Putamen (tissue), 1 donor: ENCODE measurements around the gene MPP3.

Source experiments
- DNase-seq: peaks from one replicate; pipeline ENCODE4 v3.0.0-alpha.2; 2016; ENCODE audit warnings: low spot score

The MPP3 gene

DNA sequence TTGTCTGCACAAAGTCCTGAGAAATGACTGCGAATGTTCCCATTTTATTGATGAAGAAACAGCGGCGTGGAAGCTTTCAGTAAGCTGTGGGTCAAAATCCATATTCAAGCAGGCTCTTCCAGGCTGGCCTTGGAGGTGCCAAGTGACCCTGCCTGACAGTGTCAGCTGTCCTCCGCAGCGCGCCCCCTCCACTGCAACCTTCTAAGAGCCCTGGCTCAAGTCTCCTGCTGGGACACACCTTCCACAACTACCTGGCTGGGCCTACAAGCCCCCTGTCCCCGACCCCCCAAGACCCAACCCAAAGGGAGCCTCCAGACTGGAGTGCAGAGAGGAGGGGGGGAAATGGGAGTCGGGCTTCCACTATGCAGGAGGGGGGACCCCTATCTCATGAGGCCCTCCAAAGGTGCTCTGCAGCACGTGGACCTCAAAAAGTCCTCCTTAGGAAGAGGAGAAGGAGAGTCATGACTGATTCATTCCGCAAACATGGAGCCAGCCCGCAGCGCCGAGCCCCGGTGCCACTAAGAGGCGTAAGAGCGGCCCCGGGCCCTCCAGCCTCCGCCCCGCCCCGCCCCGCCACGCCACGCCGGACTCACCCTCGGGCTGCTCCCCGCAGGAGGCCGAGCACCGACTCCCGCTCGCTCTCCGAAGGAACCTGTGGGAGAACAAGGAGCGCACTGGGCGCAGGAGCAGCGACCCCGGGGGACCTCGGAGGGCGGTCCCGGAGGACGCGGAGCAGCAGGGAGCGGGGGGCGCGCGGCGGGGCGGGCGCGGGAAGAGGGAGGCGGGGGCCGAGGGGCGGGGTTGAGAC lies 574 bp downstream of the MPP3 start:
- no peak for DNase-seq

DNA sequence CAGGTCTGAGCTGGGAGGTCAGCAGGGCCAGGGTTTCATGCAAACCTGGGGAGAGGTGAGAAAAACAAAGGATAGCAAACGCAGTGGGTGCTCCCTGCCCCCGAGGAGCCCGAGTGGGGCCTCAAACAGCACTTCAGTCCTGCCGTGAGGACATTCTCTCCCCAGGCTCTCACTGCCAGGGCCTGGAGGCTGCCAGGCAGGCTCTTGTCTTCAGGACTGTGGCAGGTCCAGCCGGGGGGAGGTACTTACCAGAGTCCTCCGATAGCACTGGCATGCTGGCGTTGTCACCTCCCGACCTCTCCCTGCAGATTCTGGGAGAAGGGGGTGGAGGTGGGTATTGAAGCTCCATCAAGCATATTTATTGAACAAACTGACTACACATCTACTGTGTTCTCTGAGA lies 1.3 kb downstream of the MPP3 start:
- no peak for DNase-seq

DNA sequence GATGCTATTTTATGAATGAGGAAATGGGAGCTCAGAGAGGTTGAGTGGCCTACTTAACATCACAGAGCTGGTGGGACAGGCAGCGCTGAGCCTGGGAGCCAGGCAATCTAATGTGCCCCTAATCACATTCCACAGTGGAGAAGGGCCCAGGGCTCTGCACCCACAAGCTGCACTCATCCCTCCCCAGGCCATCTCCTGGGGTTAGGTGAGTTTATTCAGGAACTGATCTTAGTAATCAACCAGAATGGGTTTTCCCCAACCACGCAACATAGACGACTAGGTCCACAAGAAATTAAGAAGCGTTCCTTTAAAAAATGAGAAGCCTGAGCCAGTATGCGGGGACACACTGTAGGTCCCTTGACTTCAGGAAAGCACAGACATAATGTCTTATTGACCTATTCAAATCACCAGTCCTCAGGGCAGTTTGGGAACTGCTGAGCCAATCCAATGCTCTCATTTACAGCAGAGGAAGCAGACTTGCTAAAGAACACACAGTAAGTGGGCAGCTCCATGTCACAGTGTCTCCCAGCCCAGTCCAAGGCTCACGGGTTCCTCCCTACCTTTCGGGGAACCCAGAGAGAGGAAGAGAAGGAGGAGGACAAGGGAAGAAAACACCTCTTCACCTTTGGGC lies 2.3 kb downstream of the MPP3 start:
- DNase-seq = no peak

DNA sequence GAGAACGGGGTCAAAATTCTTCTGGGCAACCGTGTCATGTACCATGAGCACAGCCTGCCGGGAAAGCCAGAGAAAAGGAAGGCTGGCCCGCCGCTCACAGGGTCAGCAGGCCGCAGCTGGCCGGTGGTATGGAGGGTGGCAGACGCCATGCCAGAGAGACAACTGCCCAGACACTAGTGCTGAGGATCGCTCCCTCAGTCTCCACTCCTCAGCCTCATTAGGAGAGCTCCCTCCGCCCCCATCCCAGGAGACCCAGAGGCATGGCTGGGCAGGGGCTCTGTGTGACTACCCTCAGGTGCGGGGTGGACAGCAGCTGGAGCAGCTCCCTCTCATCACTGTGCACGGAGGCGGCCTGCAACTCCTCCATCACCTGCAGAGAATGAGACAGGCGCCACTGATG lies 3.2 kb downstream of the MPP3 start:
- no peak for DNase-seq

DNA sequence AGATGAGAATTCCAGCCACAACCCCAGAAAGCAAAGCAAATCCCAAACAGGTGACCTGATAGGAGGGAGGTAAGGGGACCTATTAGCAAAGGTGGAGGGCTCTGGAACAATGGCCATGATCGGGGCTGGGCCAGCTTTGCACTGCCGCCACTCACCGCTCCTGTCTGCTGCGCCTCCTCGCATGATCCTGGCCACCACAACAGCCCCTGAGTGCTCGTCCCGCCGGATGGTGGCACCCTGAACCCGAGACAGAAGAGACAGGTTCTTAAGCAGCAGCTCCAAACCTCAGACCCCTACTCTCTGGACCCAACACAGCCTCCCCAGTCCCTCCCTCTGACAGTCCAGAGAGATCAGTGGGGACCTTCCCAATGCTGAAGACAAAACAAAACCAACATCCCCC lies 5.3 kb downstream of the MPP3 start:
- no peak for DNase-seq

DNA sequence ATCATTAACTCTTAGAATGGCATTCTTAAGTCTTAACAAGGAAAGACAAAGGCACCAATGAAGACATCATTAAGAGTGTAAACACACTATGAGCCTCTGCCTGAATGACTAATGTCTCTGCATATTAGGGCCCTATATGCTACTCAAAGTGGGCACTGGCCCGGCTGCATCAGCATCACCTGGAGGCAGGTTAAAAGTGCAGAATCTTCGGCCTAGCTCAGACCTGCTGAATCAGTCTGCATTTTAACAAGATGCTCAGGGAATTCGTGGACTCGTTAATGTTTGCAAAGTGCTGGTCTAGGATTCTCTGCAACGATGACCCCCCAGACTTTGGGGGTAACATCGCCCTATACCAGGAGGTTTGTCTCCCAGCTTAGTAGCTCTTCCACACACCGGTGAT lies 6.7 kb downstream of the MPP3 start:
- DNase-seq = no peak

DNA sequence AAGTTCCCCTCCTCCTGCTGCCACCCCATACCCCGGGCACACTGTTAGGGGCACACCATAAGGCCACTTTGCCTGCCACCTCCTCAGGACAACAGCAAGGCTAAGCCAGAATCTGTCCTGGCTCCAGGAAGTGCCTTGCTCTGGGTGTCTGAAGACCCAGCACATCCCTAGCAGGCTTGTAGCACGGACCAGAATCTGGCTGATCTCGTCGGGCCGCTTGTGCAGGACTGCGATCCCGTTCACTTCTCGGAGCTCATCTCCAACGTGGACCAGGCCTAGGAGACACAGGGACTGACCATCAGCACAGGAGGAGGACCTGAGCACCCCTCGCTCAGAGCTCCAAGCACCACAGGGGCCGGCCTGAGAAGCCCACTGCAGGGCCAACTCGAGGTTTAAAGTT lies 7.4 kb downstream of the MPP3 start:
- no peak for DNase-seq

DNA sequence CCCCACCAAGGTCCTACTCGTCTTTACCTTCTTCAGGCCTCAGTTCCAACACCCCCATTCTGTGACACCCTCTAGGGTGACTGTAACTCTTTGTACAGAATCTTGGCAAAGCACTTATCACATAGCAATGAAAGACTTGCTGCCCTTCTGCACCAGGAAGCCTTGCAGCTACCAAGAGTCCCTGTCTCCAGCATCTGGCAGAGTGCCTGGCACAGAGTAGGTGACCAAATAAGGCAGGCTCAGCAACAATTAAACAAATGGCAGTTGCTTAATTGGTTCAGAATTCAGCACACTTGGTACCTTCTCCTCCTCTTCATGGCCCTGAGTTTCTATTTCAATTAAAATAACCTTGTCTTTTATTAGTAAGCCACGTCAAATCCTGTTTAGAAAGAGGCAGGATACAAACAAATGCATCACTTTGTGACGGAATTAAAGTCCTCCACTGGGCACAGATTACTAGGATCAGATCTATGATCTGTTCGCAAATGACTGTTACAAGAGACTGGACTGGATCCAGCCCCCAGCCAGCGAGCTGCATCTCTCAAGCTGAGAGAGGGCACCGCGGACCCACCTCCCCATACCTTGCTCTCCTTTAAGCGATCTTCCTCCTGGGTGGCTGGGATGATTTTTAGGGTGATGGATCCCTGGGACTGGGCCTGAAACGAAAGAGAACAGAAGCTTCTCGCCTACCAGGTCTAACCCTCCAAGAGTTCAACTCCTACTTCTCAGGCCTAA lies 9.4 kb downstream of the MPP3 start:
- no peak for DNase-seq

DNA sequence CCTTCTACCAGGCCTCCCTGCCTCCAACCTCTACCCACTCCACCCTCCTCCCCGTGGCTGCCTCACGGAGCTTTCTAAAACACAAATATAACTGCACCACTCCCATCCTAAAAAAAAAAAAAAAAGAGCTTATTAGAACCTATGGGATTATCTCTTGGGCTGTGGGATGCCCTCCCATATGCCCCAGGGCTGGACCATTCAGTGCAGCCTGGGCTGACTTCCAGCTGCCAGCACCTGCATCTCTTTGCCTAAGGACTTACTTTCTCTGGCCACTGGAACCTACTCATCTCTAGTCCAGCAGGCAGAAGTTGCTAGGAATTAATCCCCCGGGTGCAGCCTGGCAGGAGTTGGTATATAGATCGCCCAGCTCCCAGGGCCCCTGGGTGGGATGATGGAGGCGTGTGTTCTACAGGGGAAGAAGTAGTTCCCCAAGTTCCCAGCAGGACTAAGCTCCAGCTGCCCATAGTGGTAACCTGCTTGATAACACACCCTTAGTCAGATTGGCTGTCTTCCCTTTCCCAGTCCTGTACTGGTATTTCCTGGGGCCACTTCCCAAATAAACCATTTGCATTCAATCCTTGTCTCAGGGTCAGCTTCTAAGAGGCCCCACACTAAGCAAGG lies 10.3 kb downstream of the MPP3 start:
- no peak for DNase-seq

DNA sequence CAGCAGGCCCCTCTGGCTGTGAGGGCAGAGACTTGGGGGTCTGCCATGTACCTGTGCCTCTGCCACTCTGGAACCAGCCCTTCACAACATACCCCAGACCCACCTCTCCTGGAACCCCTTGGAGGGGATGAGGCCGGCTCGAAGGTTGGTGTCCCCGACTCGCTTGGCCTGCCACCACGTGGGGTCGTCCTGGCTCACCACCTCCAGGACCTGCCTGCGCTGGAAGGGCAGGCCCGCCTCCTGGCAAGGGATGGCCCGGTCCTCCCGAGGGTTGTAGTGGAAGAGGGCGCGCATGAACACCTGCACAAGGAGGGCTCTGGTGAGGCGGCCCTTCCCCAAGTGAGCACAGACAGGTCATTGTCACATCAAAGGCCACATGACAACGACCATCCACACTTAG lies 12.2 kb downstream of the MPP3 start:
- DNase-seq = no peak

DNA sequence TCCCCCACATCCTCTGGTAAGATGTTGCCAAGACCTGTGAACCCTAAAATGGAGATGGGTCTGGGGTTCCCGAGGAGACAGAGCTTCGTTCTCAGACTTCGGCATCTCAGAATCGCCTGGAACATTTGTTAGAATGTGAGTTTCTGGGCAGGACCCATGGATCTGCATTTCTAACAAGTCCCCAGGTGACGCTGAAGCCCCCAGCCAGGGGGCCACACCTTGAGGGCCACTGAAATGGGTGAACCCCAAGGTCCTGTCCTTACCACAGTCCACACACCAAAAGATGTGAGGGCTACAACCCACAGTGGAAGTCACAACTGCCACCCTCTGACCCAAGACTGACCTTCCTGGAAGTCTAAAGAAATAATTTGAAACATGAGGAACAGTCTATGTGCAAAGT lies 14.0 kb downstream of the MPP3 start:
- no peak for DNase-seq

DNA sequence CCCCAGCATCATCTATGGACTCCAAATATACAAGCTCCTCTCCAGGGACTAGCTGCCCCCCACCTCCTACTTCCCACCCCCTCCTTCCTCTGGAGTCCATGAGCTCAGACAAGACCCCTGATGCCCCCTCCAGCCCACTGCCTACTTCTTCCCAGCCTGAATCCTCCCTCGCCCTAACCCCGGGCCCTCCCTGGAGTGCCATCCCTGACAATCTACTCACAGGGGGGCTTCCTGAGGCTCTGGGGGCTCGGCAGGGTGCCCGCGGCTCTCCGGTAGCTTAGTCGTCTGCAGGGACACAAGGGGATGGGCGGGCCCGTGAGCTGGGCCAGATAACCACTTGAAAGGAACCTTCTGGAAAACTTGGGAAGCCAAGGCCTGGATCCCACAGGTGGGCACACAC lies 15.1 kb downstream of the MPP3 start:
- no peak for DNase-seq

DNA sequence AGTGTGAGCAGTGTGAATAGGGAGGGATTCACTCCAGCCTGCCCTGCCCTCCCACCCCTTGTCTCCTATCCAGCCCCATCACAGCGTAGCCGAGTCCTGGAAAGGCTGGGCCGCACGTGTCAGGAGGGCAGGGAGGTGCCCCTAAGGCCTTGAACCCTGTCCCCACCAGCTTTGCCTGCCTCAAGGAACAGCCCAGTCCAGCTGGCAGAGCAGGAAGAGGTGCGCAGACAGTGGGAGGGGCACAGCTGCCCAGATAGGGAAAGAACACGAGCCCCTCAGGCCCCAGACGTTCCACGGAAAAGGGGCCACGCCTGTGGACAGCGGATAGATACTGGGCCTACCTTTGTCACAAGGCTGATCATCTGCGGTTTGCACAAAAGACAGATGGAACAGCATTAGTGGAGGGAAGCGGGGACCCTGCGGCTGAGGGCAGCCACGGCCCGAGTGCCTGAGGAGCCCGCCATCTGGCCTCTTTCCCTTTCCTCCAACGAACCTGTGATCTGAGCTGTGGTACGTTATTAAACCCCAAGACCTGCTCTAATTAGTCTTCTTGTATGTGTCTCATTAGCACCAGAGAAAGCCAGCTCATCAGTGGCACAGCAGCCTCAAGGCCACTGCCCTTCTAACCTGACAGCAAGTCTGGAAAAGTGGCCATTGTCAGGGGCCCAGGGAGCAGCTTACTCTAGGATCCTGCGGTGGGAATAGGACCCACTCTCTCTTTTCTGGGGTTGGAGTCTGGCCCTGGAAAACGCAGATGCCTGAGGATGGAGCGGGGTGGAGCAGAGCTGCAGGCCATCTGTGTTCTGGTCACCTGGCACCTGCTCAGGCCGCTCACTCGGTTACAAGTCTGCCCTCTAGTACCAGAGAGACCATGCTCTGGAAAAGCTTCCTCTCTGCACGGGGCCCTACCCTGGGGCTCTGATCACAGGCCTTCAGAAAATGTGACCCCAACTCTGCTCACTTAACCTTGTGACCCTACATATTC lies 16.3 kb downstream of the MPP3 start:
- DNase-seq = no peak

DNA sequence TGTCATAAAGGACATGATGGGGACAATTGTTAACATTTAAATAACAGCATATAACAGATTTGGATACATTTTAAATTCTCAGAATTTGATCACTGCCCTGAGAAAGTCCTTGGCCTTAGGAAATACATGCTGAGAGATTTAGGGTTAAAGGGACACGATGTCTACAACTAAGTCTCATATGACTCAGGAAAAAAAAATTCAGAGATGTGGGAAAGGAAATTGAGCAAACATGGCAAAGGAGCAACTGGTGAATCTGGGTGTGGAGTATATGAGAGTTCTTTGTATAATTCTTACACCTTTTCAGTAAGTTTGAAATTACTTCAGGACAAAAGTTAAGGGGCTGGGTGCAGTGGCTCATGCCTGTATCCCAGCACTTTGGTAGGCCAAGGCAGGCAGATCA lies 18.2 kb downstream of the MPP3 start:
- DNase-seq = no peak

DNA sequence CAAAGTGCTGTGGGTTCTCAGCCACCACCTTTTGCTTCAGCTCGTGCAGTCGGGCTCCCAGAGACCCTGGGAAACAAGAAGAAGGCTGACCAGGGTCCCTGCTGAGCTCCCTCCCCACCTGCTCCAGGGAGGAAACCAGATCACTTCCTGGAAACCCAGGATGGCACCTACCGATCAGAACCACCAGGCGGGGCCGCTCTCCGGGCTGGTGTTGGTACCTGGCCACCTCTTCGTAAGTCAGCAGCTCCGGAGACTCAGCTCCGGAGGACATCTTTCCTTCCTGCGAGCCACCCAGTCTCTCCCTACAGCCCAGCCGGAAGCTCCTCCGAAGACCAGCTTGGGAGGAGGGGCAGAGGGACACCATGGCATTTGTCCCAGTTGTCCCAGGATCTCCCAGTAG lies 18.9 kb downstream of the MPP3 start:
- no peak for DNase-seq

DNA sequence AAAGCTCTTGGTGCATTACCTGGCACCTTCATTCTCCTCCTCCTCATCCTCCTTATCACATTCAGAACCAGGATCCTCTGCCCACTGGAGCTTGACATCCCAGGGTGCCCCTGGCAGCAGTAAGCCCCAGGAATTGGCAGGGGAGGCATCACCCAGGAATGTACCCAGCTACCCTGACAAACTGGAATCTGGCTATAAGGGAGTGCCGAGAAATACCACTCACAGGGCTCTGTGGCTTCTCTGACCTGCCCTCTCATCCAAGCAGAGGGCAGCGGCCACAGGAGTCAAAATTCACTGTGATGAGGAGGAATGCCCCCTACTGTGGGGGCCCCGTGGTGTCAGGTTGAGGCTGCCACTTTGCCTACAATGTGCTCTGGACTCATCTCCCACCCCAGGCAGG lies 19.6 kb downstream of the MPP3 start:
- DNase-seq = no peak

DNA sequence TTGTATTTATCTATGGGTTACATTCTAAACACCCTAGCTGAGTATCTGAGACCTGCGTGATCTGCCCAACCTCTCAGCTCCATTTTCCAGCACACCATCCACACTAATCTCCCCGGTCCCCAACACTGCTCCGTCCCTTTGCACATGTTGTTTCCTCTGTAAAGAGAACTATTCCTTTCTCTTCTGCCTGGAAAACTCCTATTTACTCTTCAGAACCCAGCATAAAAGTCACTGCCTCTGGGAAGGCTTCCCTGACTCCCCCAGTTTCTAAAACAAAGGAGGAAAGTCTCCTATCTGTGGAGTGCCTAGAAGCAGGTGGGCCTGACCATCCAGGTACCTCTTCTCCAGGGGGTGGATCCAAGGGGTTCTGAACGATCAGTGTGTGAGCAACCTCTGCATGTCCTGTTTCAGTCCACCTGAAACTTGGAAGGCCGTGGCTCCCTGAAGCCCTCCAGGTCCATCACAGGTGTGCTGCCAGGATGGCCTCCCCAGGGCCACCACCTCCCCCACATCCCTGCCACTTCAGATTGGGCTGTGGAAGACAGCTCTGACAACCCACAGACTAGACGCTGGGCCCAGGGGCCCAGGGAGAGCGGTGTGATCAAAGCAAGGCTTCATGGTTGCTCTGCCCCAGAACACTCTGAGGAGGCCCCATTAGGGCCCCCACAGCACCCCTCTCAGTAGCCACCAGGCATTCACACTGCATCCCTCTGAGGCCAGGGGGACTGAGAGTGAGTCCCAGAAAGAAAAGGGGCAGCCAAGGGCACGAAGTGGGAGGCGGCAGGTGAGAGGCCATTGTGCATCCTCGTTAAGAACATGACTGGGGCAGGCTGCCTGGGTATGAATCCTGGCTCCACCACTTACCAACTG lies 20.3 kb downstream of the MPP3 start:
- DNase-seq = no peak

DNA sequence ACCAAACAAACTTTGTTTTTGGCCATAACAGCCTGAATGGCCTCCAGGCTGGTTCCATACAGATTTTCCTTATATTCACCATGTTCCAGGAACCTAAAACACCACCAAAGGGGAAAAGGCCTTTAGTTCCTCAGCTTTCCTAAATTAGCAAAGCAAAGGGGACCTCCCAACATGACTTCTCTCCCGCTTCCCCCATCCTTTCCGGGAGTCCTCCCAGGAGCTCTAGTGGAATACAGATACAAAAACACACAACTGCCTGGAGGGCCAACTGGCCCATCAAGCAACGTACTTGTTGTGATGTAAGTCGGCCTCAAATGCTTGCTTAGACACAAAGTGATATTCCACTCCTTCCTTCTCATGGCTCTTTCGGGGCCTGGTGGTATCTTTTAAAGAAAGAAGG lies 22.1 kb downstream of the MPP3 start:
- no peak for DNase-seq

DNA sequence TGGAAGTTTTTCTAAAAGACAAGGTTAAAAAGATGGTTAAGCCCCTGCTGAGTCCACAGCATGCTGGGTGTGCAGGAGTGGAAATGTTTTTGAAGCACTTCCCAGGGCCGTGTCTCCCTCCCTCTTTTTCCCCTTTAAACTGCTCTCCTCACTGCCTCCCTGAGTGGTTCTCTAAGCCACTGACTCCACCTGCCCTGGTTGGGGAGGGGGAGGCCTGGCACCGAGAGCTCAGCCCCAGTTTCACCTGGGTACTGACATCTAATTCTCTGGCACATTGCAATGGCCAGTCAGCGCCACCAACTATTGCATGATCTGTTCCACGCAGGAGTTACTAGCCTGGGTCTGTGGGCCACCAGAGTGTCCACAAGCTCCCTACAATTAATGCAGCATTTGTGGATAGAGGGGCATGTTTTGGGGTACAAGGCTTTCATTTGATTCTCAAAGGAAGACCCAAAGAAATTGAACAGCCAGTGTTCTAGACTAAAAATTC lies 22.7 kb downstream of the MPP3 start:
- no peak for DNase-seq

DNA sequence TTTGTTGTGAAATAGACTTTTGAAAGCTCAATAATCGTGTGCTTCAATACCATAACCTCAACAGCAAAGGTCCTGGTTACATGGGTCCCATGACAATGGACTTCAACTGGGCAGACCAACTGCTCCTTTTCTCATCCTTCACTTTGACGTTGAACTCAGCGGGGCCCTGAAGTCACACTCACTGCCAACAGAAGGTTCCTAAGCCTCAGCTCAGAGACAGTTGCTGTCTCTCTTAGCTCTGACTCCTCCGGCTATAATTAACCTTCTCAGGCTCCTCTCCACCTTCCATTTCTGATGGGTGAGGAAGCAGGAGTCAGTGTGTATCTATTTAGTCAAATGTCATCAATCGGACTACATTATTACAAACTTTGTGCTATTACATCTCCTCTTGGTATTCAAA lies 23.8 kb downstream of the MPP3 start:
- no peak for DNase-seq
